ENCODE data around the gene ANKS3. TPM values are rescaled to one million over a fixed set of nuclear protein-coding genes. Genes with fewer than 3 reads are reported as not detected.

The ANKS3 gene
- total and polyA plus RNA-seq, 2 of the 8 experiments (the other 6 are each of a cell fraction or from before 2014, with no cell fraction given): 15.5 to 23.9 TPM

GRCh38 chr16:4763791-4764190, 29.7 kb upstream of the ANKS3 start:
- Histone ChIP-seq H2AK5ac (ENCODE audit: low read depth, low read length) (no peak overlapping the region), H3K9ac (replicated peaks in 1 of 4; ENCODE audit: extremely low read depth in 1 of 4, low read depth in 3 of 4, low read length in 3 of 4) (no peak overlapping the region), H3K9me3 (ENCODE audit: insufficient read depth in 2 of 2, low read depth in 1 of 2, low read length in 1 of 2) (no peaks in the 10 kb centered on the region), H2BK12ac (ENCODE audit: low read depth, low read length) (no peak overlapping the region), H2BK15ac (ENCODE audit: low read length) (no peak overlapping the region), H3K18ac (ENCODE audit: extremely low read depth, low read length) (no peak overlapping the region), H3K14ac (ENCODE audit: insufficient read length) (no peak overlapping the region), H3K23me2 (ENCODE audit: low read depth, low read length) (peaks cover 10% of the 10 kb centered on the region), H3K79me2 (ENCODE audit: control insufficient read depth in 1 of 2, insufficient read depth in 2 of 2, low read length in 2 of 2) (peaks cover 0 to 15% of the 10 kb centered on the region in 2 experiments; a peak in 2 of 4 replicates), H2BK5ac (ENCODE audit: low read depth, low read length) (no peak overlapping the region), H3K79me1 (ENCODE audit: low read depth, low read length) (peaks cover 5% of the 10 kb centered on the region; the same call in 1 of the 2 replicates), H3K4ac (replicated peaks; ENCODE audit: insufficient read length, low read depth, low read length) (no peak overlapping the region), H3K4me3 (ENCODE audit: extremely low read depth in 1 of 4, insufficient read depth in 2 of 4, low read depth in 3 of 4, low read length in 4 of 4) (no peak overlapping the region), H3K23ac (ENCODE audit: insufficient read length) (no peak overlapping the region), H4K5ac (ENCODE audit: insufficient read length, low read depth, low read length) (no peak overlapping the region), H4K91ac (replicated peaks; ENCODE audit: insufficient read length, low read length) (no peak overlapping the region), H4K8ac (ENCODE audit: extremely low read depth, insufficient read depth, low read length) (0 out of 2 replicates have a peak overlapping the region, but pooled peaks have one; percentile 68), H3K36me3 (ENCODE audit: control insufficient read depth in 2 of 4, insufficient read depth in 4 of 4, low read length in 3 of 4) (peaks cover 3 to 24% (median 19%) of the 10 kb centered on the region in 4 experiments; a peak in 7 of 8 replicates), H3K27me3 (replicated peaks in 1 of 4; ENCODE audit: control insufficient read depth in 3 of 4, extremely low read depth in 1 of 4, insufficient read depth in 3 of 4, low read length in 3 of 4) (no peaks in the 10 kb centered on the region), H3K4me2 (ENCODE audit: insufficient read depth in 1 of 2, low read depth in 2 of 2, low read length in 2 of 2) (no peak overlapping the region), H3K56ac (replicated peaks; ENCODE audit: insufficient read length, low read depth, low read length) (no peak overlapping the region), H2BK20ac (ENCODE audit: low read length) (no peak overlapping the region), H2BK120ac (replicated peaks; ENCODE audit: low read depth, low read length) (no peak overlapping the region), H3K4me1 (replicated peaks in 1 of 4; ENCODE audit: control insufficient read depth in 3 of 4, insufficient read depth in 4 of 4, low read length in 3 of 4) (peaks cover 0 to 3% (median 1%) of the 10 kb centered on the region in 4 experiments; a peak in 2 of 7 replicates), H4K20me1 (replicated peaks in 1 of 2; ENCODE audit: control insufficient read depth in 1 of 2, insufficient read depth in 2 of 2, low read length in 2 of 2) (peaks cover 7 to 9% of the 10 kb centered on the region in 2 experiments), H3K27ac (ENCODE audit: low read depth, low read length) (no peak overlapping the region), H2AFZ (ENCODE audit: low read length) (no peak overlapping the region)
- DNase-seq (ENCODE audit: low read depth in 1 of 2, low spot score in 2 of 2) (no peak), FAIRE-seq (no peak)
- ChIA-PET POLR2A (ENCODE audit: partially characterized antibody) (interaction anchor here (1.3 to 1.7 kb wide), 2 partner anchors 17 to 41 kb away, joined by 4 to 5 read pairs; no protein-coding TSS in a partner anchor), CTCF (ENCODE audit: partially characterized antibody) (interaction anchor here (0.6 to 1.6 kb wide), 3 partner anchors 19 to 197 kb away, joined by 3 to 5 read pairs (median 4); no protein-coding TSS in a partner anchor)
- WGBS, 2 experiments (ENCODE audit: extremely low coverage in 1 of 2, insufficient coverage in 1 of 2, insufficient read length in 1 of 2, insufficient replicate concordance in 2 of 2, low coverage in 1 of 2, low lambda C conversion rate in 2 of 2, missing lambda C conversion rate in 1 of 2): 92% methylated on average over 6 of the region's 7 CpGs; no CpG with 5 or more reads in 1 of the 2 experiments
- TF ChIP-seq EP300 (IDR thresholded peaks at IDR 0.05; ENCODE audit: borderline replicate concordance in 1 of 2, low read depth in 2 of 2, low read length in 2 of 2) (no peak), SIRT6 (IDR thresholded peaks at IDR 0.05; ENCODE audit: low read length) (no peak)

All from H1 (cell line).